K562 (cell line): ENCODE data around the gene MPIG6B. TPM values are rescaled to one million over a fixed set of nuclear protein-coding genes. Genes with fewer than 3 reads are reported as not detected.

Experiments
- BRCA1 ChIP-seq, 2 experiments: fragments of 450-650 bp in 1 of 2; sonication (generic) in 1 of 2; formaldehyde crosslinking in 1 of 2; IDR thresholded peaks; 2 replicates each; pipeline versions ENCODE4 v1.5.0 to v1.6.1; 2017 to 2020; ENCODE audit warnings: mild to moderate bottlenecking in 1 of 2, missing genetic modification reagents in 1 of 2
- polyA plus RNA-seq, 8 experiments: library from polyadenylated mRNA; depleted of rRNA in 4 of 8; stranded (reverse) in 5 of 8; unstranded in 3 of 8; fragments of >200 nt; fragmentation: Nextera tagmentation in 2 of 8; fragmentation: Illumina TruSeq in 1 of 8; extraction: Ambion mirVana in 2 of 8; extraction: Trizol in 1 of 8; gene quantifications; 2 replicates each; pipeline versions ENCODE4 v1.2.1 to v1.2.3, GENCODE V29; 2011 to 2014; ENCODE audit warnings: inconsistent platforms in 1 of 8, missing spikeins in 1 of 8
- total RNA-seq, 7 experiments: library from RNA; depleted of rRNA in 6 of 7; stranded (reverse); fragments of >200 nt in 6 of 7; fragmentation: Illumina TruSeq in 2 of 7; extraction: Trizol in 2 of 7; gene quantifications; 2 replicates each; pipeline versions ENCODE4 v1.2.1 to v1.2.3, GENCODE V29; 2011 to 2021; ENCODE audit warnings: low replicate concordance in 1 of 7
- TF ChIP-seq, protein P1 (sequence below): sonication (generic); formaldehyde crosslinking; IDR thresholded peaks from 2 replicates; pipeline ENCODE4 v1.8.0; 2022; ENCODE audit warnings: mild to moderate bottlenecking, missing genetic modification reagents, borderline replicate concordance
- TF ChIP-seq, protein P2 (sequence below): IDR thresholded peaks from 3 replicates; pipeline ENCODE4 v1.6.1; 2011; ENCODE audit warnings: borderline replicate concordance, mild to moderate bottlenecking, moderate library complexity; ENCODE audit not compliant: insufficient read length; ENCODE audit errors: extremely low read depth

The MPIG6B gene
- total and polyA plus RNA-seq, 9 of the 15 experiments (the other 6 are each of a cell fraction or from before 2014, with no cell fraction given): 0.11 to 1.2 (median 0.28) TPM; not detected in 1

DNA sequence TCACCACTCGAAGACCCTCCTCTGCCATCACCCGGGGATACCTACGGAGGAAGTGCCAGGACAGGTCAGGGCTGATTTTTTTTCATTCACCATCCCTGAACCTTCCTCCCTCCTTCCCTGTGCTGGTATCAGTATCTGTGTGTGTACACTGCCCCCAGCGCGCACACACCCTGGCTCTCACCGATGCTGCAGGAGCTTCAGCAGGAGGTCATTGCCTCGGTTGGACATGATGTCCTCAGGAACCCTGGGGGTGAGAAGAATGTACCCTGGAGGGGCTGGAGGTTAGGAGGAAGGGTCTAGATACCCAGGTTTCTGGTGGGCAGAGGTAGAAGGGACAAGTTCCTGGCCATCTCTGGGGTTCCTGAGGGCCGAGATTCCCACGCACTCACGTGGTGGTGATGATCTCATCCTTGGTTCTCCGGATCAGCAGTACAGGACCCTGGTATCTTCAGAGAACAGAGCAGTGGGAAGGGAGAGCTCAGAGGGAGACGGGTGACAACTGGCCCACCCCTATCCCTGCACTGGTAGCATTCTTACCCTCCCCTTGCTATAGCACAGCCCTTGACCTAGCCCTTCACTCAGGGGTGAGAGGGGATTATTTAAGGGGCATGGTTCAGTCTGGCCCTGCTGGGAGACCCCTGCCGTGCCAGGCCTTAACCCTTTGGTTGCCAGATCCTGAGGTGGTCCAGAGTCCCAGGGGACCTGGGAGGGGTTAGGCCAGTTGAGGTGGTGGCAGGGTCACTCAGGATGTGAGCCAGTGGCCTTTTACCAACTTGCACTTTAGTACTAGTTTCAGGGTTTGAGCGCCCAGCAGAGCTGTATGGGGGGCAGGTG, 35.1 kb upstream of the MPIG6B start (continued):
- TF ChIP-seq, protein P1, sequence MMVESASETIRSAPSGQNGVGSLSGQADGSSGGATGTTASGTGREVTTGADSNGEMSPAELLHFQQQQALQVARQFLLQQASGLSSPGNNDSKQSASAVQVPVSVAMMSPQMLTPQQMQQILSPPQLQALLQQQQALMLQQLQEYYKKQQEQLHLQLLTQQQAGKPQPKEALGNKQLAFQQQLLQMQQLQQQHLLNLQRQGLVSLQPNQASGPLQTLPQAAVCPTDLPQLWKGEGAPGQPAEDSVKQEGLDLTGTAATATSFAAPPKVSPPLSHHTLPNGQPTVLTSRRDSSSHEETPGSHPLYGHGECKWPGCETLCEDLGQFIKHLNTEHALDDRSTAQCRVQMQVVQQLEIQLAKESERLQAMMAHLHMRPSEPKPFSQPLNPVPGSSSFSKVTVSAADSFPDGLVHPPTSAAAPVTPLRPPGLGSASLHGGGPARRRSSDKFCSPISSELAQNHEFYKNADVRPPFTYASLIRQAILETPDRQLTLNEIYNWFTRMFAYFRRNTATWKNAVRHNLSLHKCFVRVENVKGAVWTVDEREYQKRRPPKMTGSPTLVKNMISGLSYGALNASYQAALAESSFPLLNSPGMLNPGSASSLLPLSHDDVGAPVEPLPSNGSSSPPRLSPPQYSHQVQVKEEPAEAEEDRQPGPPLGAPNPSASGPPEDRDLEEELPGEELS (CRISPR knock-in tag): 0 out of 2 replicates have a peak, but pooled peaks have one; percentile 70
- TF ChIP-seq, protein P2, sequence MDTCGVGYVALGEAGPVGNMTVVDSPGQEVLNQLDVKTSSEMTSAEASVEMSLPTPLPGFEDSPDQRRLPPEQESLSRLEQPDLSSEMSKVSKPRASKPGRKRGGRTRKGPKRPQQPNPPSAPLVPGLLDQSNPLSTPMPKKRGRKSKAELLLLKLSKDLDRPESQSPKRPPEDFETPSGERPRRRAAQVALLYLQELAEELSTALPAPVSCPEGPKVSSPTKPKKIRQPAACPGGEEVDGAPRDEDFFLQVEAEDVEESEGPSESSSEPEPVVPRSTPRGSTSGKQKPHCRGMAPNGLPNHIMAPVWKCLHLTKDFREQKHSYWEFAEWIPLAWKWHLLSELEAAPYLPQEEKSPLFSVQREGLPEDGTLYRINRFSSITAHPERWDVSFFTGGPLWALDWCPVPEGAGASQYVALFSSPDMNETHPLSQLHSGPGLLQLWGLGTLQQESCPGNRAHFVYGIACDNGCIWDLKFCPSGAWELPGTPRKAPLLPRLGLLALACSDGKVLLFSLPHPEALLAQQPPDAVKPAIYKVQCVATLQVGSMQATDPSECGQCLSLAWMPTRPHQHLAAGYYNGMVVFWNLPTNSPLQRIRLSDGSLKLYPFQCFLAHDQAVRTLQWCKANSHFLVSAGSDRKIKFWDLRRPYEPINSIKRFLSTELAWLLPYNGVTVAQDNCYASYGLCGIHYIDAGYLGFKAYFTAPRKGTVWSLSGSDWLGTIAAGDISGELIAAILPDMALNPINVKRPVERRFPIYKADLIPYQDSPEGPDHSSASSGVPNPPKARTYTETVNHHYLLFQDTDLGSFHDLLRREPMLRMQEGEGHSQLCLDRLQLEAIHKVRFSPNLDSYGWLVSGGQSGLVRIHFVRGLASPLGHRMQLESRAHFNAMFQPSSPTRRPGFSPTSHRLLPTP: no peak
- TF ChIP-seq BRCA1 (IDR thresholded peaks at IDR 0.05): no peak
- 0 out of 2 replicates have a peak, but pooled peaks have one; percentile 78 for TF ChIP-seq BRCA1 (CRISPR knock-in tag; IDR thresholded peaks at IDR 0.05)
